Lower leg skin (tissue), 3 donors: ENCODE results near the gene MTHFD2L.

Experiments used
- POLR2A ChIP-seq, 2 donors: fragments of 450-650 bp; IDR thresholded peaks; one replicate each; pipeline ENCODE4 v1.6.1; 2016 to 2017; ENCODE audit warnings: antibody characterized with exemption in 2 of 2, mild to moderate bottlenecking in 1 of 2, moderate library complexity in 1 of 2
- TF ChIP-seq, protein P1 (sequence below), 3 donors: fragments of 450-650 bp; IDR thresholded peaks; one replicate each; pipeline ENCODE4 v1.5.1; 2016; ENCODE audit warnings: antibody characterized with exemption in 3 of 3, mild to moderate bottlenecking in 3 of 3, moderate library complexity in 2 of 3

DNA sequence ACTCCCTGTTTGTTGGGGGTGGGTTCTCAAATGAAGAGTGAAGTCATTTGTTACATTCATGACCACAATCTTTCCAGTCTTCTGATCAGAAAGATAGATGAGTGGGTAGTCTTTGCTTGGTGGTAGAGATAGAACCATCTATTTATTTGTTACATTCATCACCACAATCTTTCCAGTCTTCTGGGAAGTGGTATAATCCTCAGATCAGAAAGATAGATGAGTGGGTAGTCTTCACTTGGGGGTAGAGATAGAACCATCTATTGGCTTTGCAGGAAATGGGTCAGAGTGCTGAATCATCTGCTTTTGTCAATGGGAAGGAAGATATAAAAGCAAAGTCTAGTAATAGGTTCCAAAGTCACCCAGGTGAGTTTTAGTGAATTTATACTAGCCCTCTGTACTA, 86.1 kb downstream of the MTHFD2L start:
- TF ChIP-seq, protein P1, sequence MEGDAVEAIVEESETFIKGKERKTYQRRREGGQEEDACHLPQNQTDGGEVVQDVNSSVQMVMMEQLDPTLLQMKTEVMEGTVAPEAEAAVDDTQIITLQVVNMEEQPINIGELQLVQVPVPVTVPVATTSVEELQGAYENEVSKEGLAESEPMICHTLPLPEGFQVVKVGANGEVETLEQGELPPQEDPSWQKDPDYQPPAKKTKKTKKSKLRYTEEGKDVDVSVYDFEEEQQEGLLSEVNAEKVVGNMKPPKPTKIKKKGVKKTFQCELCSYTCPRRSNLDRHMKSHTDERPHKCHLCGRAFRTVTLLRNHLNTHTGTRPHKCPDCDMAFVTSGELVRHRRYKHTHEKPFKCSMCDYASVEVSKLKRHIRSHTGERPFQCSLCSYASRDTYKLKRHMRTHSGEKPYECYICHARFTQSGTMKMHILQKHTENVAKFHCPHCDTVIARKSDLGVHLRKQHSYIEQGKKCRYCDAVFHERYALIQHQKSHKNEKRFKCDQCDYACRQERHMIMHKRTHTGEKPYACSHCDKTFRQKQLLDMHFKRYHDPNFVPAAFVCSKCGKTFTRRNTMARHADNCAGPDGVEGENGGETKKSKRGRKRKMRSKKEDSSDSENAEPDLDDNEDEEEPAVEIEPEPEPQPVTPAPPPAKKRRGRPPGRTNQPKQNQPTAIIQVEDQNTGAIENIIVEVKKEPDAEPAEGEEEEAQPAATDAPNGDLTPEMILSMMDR (IDR thresholded peaks at IDR 0.05), result no peak
- no peak for TF ChIP-seq POLR2A (IDR thresholded peaks at IDR 0.05)
